ENCODE data around the gene SMPDL3A. TPM values are rescaled to one million over a fixed set of nuclear protein-coding genes. Genes with fewer than 3 reads are reported as not detected.

The SMPDL3A gene
- total RNA-seq, 6 donors from 2014 or later: 11.0 to 19.9 (median 15.6) TPM

DNA sequence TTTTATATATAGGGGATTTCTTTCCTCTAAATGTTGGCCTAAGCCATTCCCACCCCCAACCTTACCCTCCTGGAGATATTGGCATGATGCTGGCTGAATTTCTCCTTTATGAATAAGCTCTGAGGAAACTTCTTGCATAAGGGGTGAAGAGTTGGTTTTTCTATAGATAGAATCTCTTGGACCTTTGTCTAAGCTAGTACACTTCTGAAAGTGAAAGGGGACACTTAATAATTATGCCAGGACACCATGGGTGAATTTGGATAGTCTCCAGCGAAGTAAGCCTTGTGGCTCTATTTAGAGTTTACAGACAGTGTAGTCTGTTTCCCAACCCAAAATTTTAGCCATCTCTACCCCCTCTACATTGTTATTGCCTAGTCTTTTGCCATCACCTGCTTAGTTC lies 36.6 kb upstream of the SMPDL3A start:
- peaks cover 8 to 16% (median 11%) of the 10 kb centered on the region in 4 donors for H3K4me1 ChIP-seq
- TF ChIP-seq POLR2A (IDR thresholded peaks at IDR 0.05): no peak
- no peak for TF ChIP-seq EP300 (IDR thresholded peaks at IDR 0.05)
- TF ChIP-seq, protein P1, sequence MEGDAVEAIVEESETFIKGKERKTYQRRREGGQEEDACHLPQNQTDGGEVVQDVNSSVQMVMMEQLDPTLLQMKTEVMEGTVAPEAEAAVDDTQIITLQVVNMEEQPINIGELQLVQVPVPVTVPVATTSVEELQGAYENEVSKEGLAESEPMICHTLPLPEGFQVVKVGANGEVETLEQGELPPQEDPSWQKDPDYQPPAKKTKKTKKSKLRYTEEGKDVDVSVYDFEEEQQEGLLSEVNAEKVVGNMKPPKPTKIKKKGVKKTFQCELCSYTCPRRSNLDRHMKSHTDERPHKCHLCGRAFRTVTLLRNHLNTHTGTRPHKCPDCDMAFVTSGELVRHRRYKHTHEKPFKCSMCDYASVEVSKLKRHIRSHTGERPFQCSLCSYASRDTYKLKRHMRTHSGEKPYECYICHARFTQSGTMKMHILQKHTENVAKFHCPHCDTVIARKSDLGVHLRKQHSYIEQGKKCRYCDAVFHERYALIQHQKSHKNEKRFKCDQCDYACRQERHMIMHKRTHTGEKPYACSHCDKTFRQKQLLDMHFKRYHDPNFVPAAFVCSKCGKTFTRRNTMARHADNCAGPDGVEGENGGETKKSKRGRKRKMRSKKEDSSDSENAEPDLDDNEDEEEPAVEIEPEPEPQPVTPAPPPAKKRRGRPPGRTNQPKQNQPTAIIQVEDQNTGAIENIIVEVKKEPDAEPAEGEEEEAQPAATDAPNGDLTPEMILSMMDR (IDR thresholded peaks at IDR 0.05): no peak
- no peak for TF ChIP-seq POLR2AphosphoS5 (IDR thresholded peaks at IDR 0.05)
- no peaks in the 10 kb centered on the region for H3K27me3 ChIP-seq
- DNase-seq (no peak), ATAC-seq (ENCODE audit: low FRiP score in 2 of 2) (no peak)
- no peaks in the 10 kb centered on the region for H3K9me3 ChIP-seq
- H3K36me3 ChIP-seq: no peaks in the 10 kb centered on the region
- H3K27ac ChIP-seq: peak overlapping the region in 2 of 4 donors; percentile 62 to 73
- 36 to 83% methylated on average over 1 of the region's 1 CpG for WGBS, 2 donors
- H3K4me3 ChIP-seq: no peak overlapping the region

DNA sequence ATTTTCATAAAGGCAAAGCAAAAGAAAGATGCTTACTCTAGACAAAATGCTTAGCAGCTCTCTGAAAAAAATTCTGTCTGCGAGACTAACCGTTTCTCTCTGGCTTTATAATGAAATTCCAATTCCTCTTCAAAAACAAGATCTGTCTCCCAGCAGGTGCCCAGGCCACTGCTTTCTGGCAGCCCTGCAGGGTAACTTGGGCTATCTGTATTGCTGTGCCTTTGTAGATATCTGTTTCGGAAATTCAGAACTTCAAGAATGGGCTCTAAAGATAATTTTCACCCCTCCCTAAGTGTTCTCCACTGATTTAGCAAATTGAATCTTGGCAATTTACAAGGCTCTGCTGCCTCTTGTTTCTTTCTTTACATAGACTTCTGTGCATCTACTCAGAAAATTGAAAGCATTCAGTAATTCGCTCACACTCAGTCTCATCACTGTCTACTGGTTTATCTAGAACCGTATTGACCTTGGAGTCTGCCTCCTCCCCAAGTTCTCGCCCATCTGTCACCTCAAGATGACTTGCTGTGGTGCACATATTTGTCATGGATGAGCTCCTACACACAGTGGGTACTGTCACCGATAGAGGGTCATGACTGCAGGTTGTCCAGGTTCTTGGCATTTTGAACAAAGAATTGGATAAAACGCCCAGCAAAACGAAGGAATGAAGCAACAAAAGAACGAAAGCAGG lies 35.9 kb upstream of the SMPDL3A start:
- peak overlapping the region in 3 of 4 donors; percentile 30 to 73 (median 62) for H3K27ac ChIP-seq
- H3K36me3 ChIP-seq: no peaks in the 10 kb centered on the region
- WGBS, 2 donors: 59 to 72% methylated on average over 10 of the region's 10 CpGs
- DNase-seq: no peak
- ATAC-seq (ENCODE audit: low FRiP score in 2 of 2): peak; percentile 44 to 49
- H3K4me1 ChIP-seq: peaks cover 8 to 16% (median 11%) of the 10 kb centered on the region in 4 donors
- no peaks in the 10 kb centered on the region for H3K27me3 ChIP-seq
- H3K9me3 ChIP-seq: no peaks in the 10 kb centered on the region
- peak overlapping the region in 3 of 4 donors; percentile 28 to 39 (median 30) for H3K4me3 ChIP-seq
- TF ChIP-seq POLR2A (IDR thresholded peaks at IDR 0.05): peak in 1 of 4 donors; percentile 50
- TF ChIP-seq, protein P1 (IDR thresholded peaks at IDR 0.05): no peak
- no peak for TF ChIP-seq POLR2AphosphoS5 (IDR thresholded peaks at IDR 0.05)
- TF ChIP-seq EP300 (IDR thresholded peaks at IDR 0.05): no peak

DNA sequence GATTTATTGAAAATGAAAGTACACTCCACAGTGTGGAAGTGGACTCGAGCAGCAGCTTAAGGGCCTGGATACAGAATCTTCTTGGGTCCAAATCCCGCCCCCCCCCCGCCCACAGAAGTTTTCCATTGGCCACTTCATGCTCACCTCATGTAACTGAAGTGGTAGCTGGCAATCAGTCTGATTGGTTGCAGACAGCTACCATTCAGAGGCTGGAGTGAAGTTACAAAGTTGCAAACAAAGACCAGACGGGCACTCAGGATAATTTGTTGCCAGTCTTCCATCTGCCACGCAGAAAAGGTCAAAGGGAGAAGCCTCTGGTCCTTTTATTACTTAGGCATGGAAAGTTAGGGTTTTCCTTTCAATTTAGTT lies 35.4 kb upstream of the SMPDL3A start:
- Histone ChIP-seq H3K9me3 (no peaks in the 10 kb centered on the region), H3K27ac (peak overlapping the region in 2 of 4 donors; percentile 66 to 73), H3K4me1 (peaks cover 8 to 16% (median 11%) of the 10 kb centered on the region in 4 donors), H3K36me3 (no peaks in the 10 kb centered on the region), H3K27me3 (no peaks in the 10 kb centered on the region), H3K4me3 (peak overlapping the region in 3 of 4 donors; percentile 28 to 39 (median 30))
- ATAC-seq (ENCODE audit: low FRiP score in 2 of 2) (peak; percentile 51 to 66), DNase-seq (peak in 1 of 2 donors; percentile 64)
- WGBS, 2 donors: 46 to 50% methylated on average over 5 of the region's 5 CpGs
- TF ChIP-seq, protein P1 (IDR thresholded peaks at IDR 0.05): no peak
- TF ChIP-seq POLR2A (IDR thresholded peaks at IDR 0.05): peak in 2 of 4 donors; percentile 29 to 31

DNA sequence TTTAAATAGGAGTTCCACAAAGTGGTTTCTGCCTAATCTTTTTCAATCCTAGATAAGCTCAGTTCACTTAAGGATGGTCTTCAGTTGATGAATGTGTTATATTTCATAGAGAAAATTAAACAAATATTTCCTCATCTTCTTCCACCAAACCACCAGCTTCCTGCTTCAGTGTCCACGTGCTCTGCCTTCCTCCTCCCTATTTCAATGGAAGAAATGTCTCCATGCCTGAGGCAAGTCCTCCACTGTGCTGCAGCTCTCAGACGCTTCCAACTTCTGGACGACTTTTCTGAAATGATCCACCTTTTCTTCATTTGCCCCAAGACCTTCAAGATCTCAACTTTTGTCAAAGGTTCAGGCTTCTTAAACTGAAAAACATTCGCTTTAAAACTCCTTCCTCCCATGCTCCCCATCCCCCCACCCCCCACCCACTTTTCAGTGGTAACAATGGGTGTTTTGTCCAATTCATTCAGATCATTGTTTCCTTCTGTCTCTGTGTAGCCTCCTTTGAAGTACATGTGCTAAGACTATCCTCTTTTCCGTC lies 34.8 kb upstream of the SMPDL3A start:
- Histone ChIP-seq H3K9me3 (no peaks in the 10 kb centered on the region), H3K27ac (peak overlapping the region in 2 of 4 donors; percentile 13 to 66), H3K27me3 (no peaks in the 10 kb centered on the region), H3K4me3 (no peak overlapping the region), H3K36me3 (no peaks in the 10 kb centered on the region), H3K4me1 (peaks cover 8 to 16% (median 11%) of the 10 kb centered on the region in 4 donors)
- DNase-seq (no peak), ATAC-seq (ENCODE audit: low FRiP score in 2 of 2) (no peak)
- 70 to 74% methylated on average over 5 of the region's 5 CpGs for WGBS, 2 donors
- TF ChIP-seq, protein P1 (IDR thresholded peaks at IDR 0.05): no peak
- no peak for TF ChIP-seq POLR2A (IDR thresholded peaks at IDR 0.05)
- no peak for TF ChIP-seq EP300 (IDR thresholded peaks at IDR 0.05)
- no peak for TF ChIP-seq POLR2AphosphoS5 (IDR thresholded peaks at IDR 0.05)
